ENCODE measurements around the gene OSBPL3.
A peak's percentile ranks its signal among the peaks of the same experiment; 100 is the strongest.

Gene OSBPL3

GRCh38 chr7:24769851-24770250 lies 210.1 kb downstream of the OSBPL3 start:
- Histone ChIP-seq H3K9me3 (peaks cover 27% of the 10 kb centered on the region), H3K4me1 (peaks cover 23% of the 10 kb centered on the region), H3K27ac (no peak overlapping the region), H3K36me3 (no peaks in the 10 kb centered on the region), H4K20me1 (no peaks in the 10 kb centered on the region), H3K9ac (no peak overlapping the region), H3K4me3 (no peak overlapping the region), H3K27me3 (no peaks in the 10 kb centered on the region), H3K4me2 (peak overlapping the region; percentile 63)
- no peak for TF ChIP-seq Cebpa-rat (IDR thresholded peaks at IDR 0.05)

GRCh38 chr7:24769014-24769830 lies 210.8 kb downstream of the OSBPL3 start:
- Histone ChIP-seq H3K27me3 (no peaks in the 10 kb centered on the region), H3K4me1 (peaks cover 23% of the 10 kb centered on the region), H3K4me3 (no peak overlapping the region), H3K9me3 (peaks cover 27% of the 10 kb centered on the region), H3K27ac (no peak overlapping the region), H4K20me1 (no peaks in the 10 kb centered on the region), H3K9ac (no peak overlapping the region), H3K4me2 (peak overlapping the region; percentile 63), H3K36me3 (no peaks in the 10 kb centered on the region)
- no peak for TF ChIP-seq Cebpa-rat (IDR thresholded peaks at IDR 0.05)

- no peak for TF ChIP-seq Cebpa-rat (IDR thresholded peaks at IDR 0.05)
- no peak overlapping the region for H3K27ac ChIP-seq
These were observed 212.0 kb downstream of the OSBPL3 start for GRCh38 chr7:24767878-24768569.

GRCh38 chr7:24764972-24765744 lies 214.8 kb downstream of the OSBPL3 start:
- no peak overlapping the region for H3K4me2 ChIP-seq
- no peaks in the 10 kb centered on the region for H4K20me1 ChIP-seq
- no peaks in the 10 kb centered on the region for H3K36me3 ChIP-seq
- H3K27me3 ChIP-seq, result no peaks in the 10 kb centered on the region
- peaks cover 3% of the 10 kb centered on the region; the same call in 1 of the 2 replicates for H3K9me3 ChIP-seq
- TF ChIP-seq Cebpa-rat (IDR thresholded peaks at IDR 0.05), result no peak
- H3K27ac ChIP-seq, result no peak overlapping the region
- H3K4me3 ChIP-seq, result no peak overlapping the region
- peaks cover 23% of the 10 kb centered on the region for H3K4me1 ChIP-seq
- H3K9ac ChIP-seq, result no peak overlapping the region

More at GRCh38 chr7:24767878-24768569, 212.0 kb downstream of the OSBPL3 start:
- H3K4me1 ChIP-seq, result peaks cover 23% of the 10 kb centered on the region
- no peaks in the 10 kb centered on the region for H3K36me3 ChIP-seq
- peak overlapping the region; percentile 63 for H3K4me2 ChIP-seq
- no peak overlapping the region for H3K4me3 ChIP-seq
- no peaks in the 10 kb centered on the region for H4K20me1 ChIP-seq
- no peaks in the 10 kb centered on the region for H3K27me3 ChIP-seq
- H3K9ac ChIP-seq, result no peak overlapping the region
- peaks cover 27% of the 10 kb centered on the region for H3K9me3 ChIP-seq

GRCh38 chr7:24764011-24764410 lies 216.0 kb downstream of the OSBPL3 start:
- Histone ChIP-seq H3K4me3 (no peak overlapping the region), H3K27ac (no peak overlapping the region), H3K9me3 (no peaks in the 10 kb centered on the region), H4K20me1 (no peaks in the 10 kb centered on the region), H3K4me2 (no peak overlapping the region), H3K36me3 (no peaks in the 10 kb centered on the region), H3K9ac (no peak overlapping the region), H3K4me1 (peaks cover 13% of the 10 kb centered on the region), H3K27me3 (peaks cover 6% of the 10 kb centered on the region; the same call in 1 of the 2 replicates)
- TF ChIP-seq Cebpa-rat (IDR thresholded peaks at IDR 0.05), result no peak

DNA sequence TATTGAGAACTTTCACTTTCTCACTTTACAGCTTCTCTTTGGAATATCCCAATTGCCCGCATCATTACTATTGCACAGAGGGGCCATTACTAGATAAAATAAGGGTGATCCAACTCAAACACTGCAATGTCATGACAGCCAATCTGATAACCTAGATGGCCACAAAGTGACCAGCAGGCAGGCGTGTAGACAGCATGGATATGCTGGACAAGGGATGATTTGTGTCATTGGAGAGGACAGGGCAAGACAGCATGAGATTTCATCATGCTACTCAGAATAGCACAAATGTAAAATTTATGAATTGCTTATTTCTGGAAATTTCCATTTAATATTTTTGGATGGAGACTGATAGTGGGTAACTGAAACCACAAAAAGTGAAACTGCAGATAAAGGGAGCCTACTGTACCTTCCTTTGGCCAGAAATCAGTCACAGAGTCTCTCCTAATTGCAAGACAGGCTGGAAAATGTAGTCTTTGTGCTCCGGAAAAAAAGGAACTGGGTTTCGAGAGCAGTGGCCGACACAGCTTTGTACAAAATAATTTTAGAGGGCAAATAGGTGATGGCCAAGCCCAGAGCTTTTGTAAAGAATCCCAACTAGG lies 216.6 kb downstream of the OSBPL3 start:
- no peak for TF ChIP-seq Cebpa-rat (IDR thresholded peaks at IDR 0.05)
- H4K20me1 ChIP-seq, result no peaks in the 10 kb centered on the region
- H3K4me1 ChIP-seq, result peaks cover 7% of the 10 kb centered on the region
- no peak overlapping the region for H3K4me3 ChIP-seq
- H3K27me3 ChIP-seq, result peaks cover 12% of the 10 kb centered on the region
- no peak overlapping the region for H3K9ac ChIP-seq
- no peaks in the 10 kb centered on the region for H3K36me3 ChIP-seq
- H3K9me3 ChIP-seq, result no peaks in the 10 kb centered on the region
- no peak overlapping the region for H3K4me2 ChIP-seq
- H3K27ac ChIP-seq, result no peak overlapping the region

- Histone ChIP-seq H3K27ac (no peak overlapping the region), H3K4me2 (no peak overlapping the region), H3K9ac (no peak overlapping the region), H3K4me1 (peaks cover 1% of the 10 kb centered on the region; the same call in 1 of the 2 replicates), H3K4me3 (no peak overlapping the region), H3K9me3 (no peaks in the 10 kb centered on the region), H3K27me3 (peaks cover 19% of the 10 kb centered on the region), H4K20me1 (no peaks in the 10 kb centered on the region), H3K36me3 (no peaks in the 10 kb centered on the region)
- TF ChIP-seq Cebpa-rat (IDR thresholded peaks at IDR 0.05), result no peak
These were observed 217.2 kb downstream of the OSBPL3 start for GRCh38 chr7:24762771-24763170.

GRCh38 chr7:24760968-24761367 lies 219.0 kb downstream of the OSBPL3 start:
- peaks cover 8% of the 10 kb centered on the region for H3K4me1 ChIP-seq

More at GRCh38 chr7:24760968-24761367, 219.0 kb downstream of the OSBPL3 start:
- Histone ChIP-seq H3K4me2 (no peak overlapping the region), H3K9me3 (no peaks in the 10 kb centered on the region), H4K20me1 (no peaks in the 10 kb centered on the region), H3K4me3 (no peak overlapping the region), H3K9ac (no peak overlapping the region), H3K27me3 (peaks cover 37% of the 10 kb centered on the region), H3K36me3 (no peaks in the 10 kb centered on the region), H3K27ac (no peak overlapping the region)
- TF ChIP-seq Cebpa-rat (IDR thresholded peaks at IDR 0.05), result no peak

All from BLaER1 (cell line).